DOHH2 (cell line): ENCODE results near the gene NUDT4B.
"Not testable (repeated sequence)": the region's sequence is repeated elsewhere in the genome, so short reads cannot be mapped to it uniquely, and the experiment has no call there.

Experiments used
- CTCF ChIP-seq: fragments of 200-600 bp; sonication (generic); IDR thresholded peaks from one replicate; pipeline ENCODE4 v1.5.1; 2014; ENCODE audit warnings: antibody characterized with exemption, mild to moderate bottlenecking, low read depth, low read length; ENCODE audit not compliant: poor library complexity, severe bottlenecking
- EZH2phosphoT487 ChIP-seq: fragments of 200-600 bp; sonication (generic); IDR thresholded peaks from 2 replicates; pipeline ENCODE4 v1.6.1; 2017; ENCODE audit warnings: borderline replicate concordance, mild to moderate bottlenecking, antibody characterized with exemption, low read length, moderate library complexity, mixed read lengths

- TF ChIP-seq CTCF, EZH2phosphoT487: not testable (repeated sequence)
Measured at GRCh38 chr1:148716966-148717520, 31.5 kb upstream of the NUDT4B start.
